ENCODE results near the gene ESPL1.
A peak's percentile ranks its signal among the peaks of the same experiment; 100 is the strongest.

The ESPL1 gene

DNA sequence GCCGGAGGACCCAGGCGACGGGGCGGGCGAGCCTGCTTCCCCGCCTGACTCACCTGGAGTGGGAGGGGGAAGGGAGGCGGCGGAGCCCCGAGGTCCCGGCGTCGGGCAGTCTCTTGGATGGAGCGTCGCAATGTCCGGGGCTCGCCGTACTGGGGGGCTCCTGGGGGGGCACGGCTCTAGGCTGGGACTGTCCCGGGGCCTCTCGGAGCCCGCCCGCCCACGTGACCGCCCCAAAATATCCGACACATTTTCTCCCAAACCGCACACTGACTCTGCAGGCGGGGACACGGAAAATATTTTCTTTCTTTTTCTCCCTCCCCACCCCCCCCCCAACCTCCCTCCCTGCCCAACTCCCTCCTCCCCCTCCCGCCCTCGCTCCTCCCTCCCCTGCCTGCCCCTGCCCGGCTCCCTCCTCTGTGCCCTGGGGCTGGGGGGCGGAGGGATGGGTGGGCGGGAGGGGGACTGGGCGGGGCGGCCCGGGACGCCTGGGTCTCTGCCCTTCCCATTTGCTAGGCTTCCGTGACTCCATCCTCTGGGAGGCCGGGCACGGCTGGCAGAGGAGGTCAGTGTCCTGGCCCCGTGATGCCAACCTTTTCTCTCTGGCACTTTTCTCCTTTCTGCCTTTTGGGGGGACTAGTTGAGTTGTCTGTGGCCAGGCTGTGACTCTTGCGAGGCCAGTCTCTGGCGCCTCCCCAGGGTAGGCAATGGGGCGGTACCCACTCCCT lies 36.0 kb upstream of the ESPL1 start, which contains the start of gene RARG:
Gene RARG (minus strand): TSS at position 289 of the 725 bp plus-strand sequence. CDS start 4,664 bp downstream, outside the sequence.
- DNase-seq, result peak; percentile 82

DNA sequence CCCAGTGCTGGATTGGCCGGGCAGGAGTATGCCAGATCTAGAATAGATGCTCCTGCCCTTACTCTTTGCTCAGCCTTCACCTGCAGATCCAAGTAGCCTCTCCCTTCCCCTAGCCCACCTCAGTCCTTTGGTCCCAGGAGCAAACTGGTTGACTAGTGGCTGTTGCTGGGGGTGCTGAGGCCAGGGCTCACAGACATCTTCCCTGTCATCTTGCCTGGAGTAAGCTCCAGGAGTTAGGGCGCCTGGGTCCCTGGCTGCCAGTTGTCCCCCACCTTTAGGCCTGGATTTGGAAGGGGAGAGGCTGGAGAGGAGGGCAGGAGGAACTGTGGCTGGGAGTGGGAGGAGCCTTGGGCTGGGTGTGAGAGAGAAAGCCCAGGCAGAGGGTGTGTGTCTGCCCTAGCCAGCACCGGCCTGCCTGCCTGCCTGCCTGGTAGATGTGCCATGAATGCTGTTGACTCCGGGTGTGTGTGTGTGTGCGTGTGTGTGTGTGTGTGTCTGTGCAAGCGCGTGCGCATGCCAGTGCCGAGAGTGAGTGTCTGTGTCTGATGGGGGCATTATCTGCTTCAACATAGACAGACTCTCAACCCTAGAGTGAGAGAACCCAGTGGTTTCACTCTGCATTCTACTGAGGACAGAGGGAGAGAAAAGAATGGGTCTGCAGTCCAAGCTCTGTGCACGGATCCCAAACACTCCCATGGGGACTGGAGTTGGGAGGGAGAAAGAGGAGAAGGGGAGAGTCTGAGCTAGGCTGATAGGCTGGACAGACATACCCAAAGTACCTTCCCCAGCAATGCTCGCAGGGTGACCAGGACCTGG lies 35.2 kb upstream of the ESPL1 start:
- DNase-seq, result peak; percentile 79

DNA sequence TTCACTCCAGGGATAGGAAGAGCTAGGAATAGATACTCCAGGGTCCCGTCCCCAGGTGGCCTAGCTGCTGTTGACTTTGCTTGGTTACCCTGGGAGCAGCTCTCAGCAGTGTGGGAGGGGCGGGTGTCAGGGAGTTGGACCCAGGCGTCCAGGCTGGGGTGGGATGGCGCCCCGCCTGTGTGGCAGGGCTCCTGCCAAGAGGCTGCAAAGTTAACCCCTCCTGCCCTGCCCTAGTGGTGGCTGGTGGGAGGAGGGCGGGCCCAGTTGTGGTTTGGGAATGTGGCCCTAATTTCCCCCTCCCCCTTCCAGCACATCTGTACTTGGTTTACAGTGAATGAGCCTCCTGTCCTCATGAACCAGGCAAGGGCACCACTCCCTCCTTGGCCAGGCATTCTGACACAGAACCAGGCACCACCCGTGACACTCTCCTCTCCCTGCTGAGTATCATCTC lies 34.4 kb upstream of the ESPL1 start:
- DNase-seq, result no peak

DNA sequence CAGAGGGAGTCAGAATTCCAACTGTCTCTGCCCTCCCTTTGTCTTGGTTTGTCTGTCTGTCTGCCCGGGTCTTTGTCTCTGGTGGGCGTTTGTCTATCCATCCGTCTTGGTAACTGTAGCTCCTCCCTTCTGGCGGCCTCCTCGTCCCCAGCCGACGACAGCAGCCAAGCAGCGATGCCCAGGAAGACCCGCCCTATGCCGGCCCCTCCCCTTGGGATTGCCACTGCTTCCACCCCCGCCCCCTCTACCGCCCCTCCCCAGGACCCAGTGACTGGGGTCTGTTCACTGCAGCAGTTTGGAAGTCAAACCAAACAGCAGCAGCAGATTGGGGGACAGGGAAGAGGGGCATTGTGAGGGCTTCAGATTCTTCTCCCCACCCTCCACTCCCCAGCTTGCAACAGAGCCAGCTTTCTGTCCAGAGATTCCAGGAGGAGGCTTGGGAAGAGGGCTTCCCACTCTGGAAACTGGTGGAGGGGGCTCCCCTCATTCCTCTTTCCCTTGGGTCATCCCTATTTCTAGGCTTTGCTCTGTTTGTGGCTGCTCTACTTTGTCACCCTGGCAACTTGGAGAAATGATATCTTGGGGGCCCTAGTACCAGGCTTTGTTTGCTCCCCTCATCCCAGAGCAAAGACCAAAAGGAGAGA lies 33.7 kb upstream of the ESPL1 start:
- DNase-seq, result no peak

DNA sequence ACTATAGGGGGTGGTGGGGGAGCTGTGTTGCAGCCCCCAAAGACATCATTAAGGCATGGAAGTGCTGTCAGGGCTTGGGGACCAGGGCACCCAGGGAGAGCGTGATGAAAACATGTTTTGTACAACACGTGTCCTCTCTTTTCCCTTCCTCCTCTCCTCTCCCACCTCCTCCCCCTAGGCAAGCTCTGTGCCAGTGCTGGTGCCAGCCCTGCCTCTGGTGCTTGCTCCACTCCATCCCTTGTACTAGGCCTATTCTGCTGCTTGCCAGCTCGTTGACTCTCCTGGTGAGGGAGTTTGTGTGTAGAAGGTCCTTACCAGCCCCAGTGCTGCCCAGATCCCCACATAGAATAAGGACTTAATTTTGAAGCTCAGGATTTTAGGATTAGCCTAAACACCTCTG lies 32.9 kb upstream of the ESPL1 start:
- DNase-seq, result no peak

DNA sequence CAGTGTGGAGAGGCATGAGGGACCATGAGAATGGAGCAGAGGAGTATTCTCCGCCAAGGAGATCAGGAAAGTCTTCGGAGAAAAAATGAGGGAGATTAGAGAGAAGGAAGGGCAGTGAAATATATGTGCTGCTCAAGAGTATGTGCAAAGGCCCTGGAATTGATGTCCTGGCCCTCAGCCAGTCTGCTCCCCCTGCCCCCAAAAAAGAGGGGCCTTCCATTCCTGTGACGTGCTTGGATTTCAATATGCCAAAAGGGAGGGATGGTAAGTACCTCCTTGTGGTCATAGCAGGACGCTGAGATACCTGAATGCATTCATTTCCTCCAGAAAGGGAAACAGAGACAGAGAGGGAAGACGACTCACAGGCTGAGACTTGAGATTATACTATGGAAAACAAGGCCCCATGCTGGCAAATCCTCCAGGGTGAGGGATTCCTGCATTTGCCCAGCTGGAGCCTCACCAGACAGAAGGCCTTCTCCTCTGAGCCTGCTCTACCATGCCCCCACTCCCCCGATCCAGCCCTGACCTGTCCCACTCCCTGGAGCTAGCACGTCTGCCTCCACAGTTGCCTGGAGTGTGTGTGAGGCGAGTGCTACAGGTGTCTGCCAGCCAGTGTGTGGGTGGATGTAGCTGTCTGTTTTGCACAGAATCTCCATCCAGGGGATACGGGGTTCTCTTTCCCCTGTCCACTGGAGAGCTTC lies 32.2 kb upstream of the ESPL1 start:
- DNase-seq, result peak; percentile 51

DNA sequence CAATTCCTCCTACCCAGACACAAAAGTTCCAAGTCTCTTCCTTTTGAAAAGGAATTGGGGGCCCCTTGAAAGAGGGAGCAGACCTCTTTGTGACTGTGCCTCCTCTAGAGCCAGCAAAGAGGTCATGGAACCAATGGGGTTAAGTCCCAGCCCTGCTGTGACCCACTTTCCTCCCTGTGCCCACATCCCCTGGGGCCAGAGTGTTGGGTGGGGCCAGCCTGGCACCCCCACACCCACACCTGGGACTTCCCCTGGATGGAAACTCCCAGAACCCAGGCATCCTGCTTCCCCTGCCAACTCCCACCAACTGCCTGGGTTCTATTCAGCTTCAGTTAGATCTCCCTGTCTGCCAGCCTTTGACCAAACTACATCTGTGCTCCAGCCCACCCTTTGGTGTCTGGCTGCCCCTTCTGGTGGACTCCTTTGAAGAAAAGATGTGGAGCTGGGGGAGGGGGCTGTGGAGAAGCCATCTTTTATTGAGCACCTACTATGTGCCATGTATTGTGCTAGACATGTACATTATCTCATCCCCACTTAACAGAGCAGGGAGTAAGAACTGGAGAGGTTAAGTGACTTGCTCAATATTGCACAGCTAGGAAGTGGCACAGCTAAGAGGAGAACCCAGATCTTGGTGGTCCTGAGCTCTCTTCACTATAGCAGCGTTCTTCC lies 31.5 kb upstream of the ESPL1 start:
- DNase-seq, result no peak

DNA sequence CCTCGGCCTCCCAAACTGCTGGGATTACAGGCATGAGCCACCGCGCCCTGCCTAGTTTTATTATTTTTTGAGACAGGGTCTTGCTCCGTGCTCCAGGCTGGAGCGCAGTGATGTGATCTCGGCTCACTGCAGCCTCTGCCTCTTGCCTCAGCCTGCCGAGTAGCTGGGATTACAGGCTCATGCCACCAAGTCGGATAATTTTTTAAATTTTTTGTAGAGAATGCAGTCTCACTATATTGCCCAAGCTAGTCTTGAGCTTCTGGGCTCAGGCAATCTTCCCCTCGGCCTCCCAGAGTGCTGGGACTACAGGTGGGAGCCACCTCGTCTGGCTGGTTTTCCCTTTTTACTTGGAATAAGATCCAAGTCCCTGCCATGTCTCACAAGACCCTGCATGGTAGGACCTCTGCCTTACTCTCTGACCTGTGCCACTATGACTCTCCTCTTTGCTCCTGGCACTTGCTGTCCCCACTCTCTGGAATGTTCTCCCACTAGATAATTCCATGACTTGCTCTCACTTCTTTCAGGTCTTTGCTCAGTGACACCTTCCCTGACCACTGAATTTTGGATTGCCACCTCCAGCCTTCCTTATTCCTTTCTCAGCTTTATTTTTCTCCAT lies 28.3 kb upstream of the ESPL1 start:
- no peak for DNase-seq

DNA sequence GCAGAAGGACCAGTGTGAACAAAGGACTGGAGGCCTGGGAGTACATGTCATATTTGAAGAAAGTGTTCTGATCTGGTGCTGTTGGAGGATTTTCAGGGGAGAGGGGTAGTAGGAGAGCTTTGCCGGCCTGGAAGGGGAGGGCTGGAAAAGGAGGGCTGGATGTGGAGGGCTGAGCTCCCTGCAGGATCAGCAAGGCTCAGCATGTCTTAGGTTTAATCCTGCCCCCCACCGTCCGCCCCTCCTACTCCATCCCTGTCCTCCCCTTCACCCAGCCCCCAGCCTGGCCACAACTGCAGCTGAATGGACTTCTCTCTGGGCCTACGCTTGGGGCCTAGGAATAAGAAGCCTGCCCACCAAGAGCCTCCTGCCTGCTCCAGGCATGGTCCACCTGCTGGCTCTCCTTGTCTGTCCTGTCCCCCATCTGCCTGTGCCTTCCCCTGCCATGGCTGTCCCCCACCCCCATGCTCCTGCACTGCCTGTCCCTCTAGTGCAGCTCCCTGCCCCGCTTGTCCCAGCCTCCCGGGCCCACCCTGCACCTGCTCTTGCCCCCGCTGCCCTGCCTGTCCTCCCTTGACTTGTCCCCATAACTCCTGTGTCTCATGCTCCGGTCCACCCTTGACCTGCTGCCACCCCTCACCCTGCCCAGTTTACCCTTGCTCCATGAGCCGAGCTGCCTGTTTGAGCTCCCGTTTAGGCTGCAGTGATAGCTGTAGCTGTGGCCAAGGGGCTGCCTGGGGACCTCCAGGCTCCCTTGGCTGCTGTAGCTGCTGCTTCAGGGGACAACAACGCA lies 26.3 kb upstream of the ESPL1 start:
- DNase-seq, result no peak

DNA sequence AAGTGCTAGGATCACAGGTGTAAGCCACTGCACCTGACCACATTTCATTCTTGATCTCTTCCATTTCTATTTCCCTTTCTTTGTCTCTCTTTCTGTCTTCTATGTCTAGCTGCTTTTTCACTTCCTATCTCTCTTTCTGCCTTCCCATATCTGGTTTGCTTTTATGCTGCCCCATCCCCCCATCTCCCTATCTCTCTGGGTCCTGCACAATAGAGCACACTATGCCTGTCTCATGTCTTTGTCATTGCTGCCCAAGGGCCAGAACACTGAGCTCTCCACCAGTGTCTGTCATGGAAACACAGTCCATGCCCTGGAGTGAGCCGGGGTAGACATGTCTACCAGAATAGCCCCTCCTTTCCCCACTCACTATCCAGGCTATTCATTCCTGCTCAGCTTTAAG lies 23.8 kb upstream of the ESPL1 start:
- DNase-seq, result no peak

DNA sequence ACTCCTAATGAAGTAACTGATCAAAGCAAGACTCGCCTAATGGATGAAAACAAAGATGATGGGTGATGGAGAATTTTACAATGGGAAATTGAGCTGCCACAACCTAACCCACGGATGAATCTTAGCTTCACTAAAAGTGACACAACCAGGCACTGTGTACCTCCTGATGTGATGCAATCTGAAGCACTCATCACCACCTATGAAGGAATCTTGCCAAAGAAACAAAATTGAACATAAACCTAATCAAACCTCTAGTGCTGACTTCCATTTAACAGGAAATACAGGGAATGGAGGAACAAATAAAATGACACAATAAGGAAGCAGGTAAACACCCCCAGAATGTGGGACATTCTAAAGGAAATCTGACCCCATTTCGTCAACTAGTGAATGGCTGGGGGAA lies 22.8 kb upstream of the ESPL1 start:
- no peak for DNase-seq

DNA sequence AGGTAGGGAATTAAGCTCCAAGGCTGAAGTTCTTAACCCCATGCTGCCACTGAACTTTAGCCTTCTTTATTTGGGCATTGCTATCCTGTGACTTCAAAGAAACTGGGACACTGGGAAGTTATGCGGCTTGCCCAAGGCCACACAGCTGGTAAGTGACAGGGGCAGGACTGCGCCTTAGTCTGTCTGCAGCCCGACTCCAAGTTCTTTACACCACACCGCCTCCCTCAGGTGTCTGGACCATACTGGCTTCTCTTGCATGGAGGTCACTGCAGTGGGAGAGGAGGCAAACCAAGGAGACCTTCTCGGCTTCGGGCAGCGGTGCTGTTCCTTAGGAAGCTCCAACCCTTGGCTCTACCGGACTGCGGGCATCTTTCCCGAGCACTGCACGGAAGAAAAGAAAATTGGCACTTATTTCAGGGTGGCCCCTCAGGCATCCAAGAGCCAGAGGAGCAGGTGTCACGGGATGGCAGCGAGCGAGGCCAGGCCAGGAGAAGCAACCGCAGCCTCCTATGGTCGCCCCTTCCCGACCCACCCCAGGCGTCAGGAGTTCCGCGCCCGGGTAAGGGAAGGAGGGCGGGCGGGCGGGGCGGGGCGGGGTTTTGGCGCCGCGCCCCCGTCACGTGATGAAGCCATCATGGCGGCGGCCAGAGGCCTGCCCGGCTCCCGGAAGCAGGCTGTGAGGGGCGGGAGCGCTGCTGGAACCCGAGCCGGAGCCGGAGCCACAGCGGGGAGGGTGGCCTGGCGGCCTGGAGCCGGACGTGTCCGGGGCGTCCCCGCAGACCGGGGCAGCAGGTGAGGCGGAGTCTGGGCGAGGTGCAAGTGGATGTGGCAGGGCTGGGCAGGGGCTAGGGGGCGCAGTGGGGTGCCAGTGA lies 16.4 kb upstream of the ESPL1 start:
- peak; percentile 79 for DNase-seq

DNA sequence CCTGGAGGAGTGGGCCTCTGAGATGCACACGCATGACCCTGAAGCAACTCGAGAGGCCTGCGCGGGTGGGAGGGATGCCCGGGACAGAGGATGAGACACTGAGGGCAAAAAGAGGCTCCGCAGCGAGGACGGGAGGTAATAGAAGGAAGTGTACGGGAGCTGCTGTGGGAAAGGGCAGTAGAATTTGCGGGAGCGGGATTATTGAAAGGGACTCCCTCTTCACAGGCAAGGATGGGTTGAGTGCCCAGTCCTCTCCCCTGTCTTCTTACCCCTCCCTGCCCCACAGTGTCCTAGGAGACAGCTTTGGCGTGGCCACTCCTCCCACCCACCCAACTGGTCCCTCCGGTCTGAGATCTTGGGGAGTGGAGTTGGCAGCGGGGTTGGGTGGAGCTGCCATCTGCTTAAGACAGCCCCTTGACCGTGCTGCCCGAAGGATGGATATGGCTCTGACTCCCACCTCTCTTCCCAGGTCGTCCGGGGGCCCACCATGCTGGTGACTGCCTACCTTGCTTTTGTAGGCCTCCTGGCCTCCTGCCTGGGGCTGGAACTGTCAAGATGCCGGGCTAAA lies 15.7 kb upstream of the ESPL1 start:
- DNase-seq, result no peak

DNA sequence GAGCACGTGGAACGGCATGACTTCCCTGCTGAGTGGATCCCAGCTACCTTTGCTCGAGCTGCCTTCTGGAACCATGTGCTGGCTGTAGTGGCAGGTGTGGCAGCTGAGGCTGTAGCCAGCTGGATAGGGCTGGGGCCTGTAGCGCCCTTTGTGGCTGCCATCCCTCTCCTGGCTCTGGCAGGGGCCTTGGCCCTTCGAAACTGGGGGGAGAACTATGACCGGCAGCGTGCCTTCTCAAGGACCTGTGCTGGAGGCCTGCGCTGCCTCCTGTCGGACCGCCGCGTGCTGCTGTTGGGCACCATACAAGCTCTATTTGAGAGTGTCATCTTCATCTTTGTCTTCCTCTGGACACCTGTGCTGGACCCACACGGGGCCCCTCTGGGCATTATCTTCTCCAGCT lies 14.8 kb upstream of the ESPL1 start:
- DNase-seq, result no peak

DNA sequence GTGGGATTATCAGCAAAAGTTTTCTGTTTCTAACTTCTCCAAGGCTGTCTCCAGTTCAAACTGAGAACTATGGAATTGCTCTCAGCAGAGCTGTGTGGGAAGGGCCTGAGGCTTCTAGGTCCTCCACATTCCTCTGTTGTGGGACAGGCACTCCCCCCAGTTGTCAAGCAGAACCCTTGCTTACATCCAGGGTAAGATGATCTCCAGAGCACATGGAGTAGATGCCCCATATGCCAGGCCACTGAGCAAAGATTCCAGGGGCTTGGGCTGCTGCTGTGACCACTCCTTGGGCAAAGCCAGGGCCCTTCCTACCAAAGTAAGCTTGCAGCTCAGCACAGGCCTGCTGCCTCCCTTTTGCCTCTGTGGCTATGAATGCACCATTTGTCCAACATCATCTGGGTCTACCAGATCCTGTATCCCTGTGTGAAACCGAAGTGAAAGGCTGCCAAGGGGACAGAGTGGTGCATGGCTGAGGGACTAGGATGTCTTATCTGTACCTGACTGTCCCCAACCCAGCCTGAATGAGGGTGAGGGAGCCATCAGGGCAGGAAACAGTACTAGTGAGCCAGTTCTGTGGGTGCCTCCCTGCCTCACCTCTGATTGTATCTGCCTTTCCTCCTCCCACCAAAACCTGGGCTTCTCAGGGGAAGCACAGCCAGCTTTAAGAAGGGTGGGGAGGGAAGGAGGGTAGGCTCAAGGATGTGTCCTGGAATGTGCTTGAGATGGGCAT lies 13.1 kb upstream of the ESPL1 start:
- no peak for DNase-seq

DNA sequence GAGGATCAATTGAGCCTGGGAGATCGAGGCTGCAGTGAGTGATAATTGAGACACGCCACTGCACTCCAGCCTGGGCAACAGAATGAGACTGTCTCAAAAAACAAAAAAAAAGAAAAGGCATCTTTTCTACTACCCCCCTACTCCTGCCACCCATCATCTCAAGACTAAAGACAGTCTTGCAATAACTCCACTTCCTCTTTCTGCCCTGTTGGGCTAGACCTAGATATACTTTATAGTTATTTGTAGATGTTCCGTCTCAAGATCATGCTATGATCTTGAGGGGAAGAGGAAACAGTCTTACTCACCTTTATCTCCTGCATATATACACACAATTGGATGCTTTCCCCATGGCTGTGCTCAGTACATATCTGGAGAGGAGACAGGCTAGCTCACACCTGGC lies 12.1 kb upstream of the ESPL1 start:
- no peak for DNase-seq

DNA sequence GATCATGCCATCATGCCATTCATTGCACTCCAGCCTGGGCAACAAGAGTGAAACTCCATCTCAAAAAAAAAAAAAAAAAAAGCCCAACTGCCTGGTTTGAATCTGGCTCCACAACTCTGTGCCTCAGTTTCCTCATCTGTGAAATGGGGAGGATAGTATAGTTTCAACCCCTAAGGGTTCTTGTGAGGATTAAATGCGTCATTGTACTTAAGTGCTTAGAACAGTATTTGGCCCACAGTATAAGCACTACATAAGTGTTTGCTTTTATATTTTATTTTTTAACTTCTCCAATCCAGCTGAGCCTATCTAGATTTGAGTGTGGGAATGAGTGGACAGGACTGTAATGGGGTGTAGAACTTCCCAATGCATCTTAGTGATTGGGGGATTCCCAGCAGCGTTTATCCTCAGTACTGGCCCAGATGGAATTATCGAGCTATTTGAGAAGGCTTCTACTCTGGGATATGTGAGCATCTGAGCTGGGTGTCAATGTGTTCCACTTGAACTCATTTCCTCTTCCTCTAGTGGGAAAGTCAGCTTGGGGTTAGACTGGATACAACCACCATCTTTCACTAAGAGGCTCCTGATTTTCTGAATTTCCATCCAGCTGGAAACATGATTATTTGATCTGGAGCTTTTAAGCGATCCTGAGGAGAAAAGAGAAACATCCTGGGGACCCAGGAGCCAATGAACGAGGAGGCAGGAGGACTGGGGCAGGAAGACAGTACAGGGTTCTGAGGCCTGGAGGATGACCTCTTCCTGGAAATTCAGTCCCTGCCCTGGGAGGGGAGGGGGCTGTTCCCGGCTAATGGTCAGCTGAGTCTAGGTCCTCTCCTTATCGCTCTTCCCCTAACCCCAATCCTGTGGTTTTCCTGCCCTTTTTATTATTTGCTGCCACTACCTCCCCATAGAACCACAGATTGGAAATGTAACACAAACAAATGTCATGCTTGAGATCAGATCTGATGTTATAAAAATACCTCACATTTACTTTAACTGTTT lies 9.3 kb upstream of the ESPL1 start:
- DNase-seq, result no peak

DNA sequence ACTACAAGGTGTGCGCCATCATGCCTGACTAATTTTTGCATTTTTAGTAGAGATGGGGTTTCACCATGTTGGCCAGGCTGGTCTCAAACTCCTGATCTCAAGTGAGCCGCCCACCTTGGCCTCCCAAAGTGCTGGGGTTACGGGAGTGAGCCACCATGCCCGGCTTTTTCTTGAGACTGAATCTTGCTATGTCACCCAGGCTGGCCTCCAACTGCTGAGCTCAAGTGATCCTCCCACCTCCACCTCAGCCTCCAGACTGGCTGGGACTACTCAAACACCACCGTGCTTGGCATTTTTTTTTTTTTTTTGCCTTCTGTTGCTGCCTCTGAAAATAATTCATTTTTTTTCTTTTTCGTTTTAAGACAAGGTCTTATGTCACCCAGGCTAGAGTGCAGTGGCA lies 8.2 kb upstream of the ESPL1 start:
- DNase-seq, result no peak

Data from NCI-H226 (cell line).